GM12878 (cell line): ENCODE results near the gene EXOC4. TPM values are rescaled to one million over a fixed set of nuclear protein-coding genes. Genes with fewer than 3 reads are reported as not detected.

ENCODE experiments used
- ATAC-seq: fragments of 200-7000 bp; cut with Tn5 transposase; 3 replicates; pipeline ENCODE4 v1.9.1; 2020; ENCODE audit warnings: mild to moderate bottlenecking, moderate library complexity
- BruUV-seq: library from RNA; stranded (reverse); fragments of 400-500 nt; replicated peaks from 2 replicates; lab custom pipeline; 2021; lab: Mats Ljungman, UMichigan
- CTCF ChIA-PET: fragments of 300-600 bp; sonication (Branson Sonifier 250); formaldehyde crosslinking; extraction: SDS; loops from one replicate; lab custom pipeline; 2021; ENCODE audit warnings: inconsistent platforms; lab: Yijun Ruan, JAX
- POLR2A ChIA-PET: fragments of 350-600 bp; formaldehyde crosslinking; extraction: SDS; loops from one replicate; lab custom pipeline; 2021; ENCODE audit warnings: inconsistent platforms; lab: Charles Lee
- RAD21 ChIA-PET: fragments of 300-600 bp; sonication (Branson Sonifier 250); formaldehyde crosslinking; loops from one replicate; lab custom pipeline; 2023; ENCODE audit warnings: antibody characterized with exemption; ENCODE audit not compliant: unreplicated experiment; lab: Charles Lee
- SMC1A ChIA-PET: fragments of 300-600 bp; sonication (Branson Sonifier 250); formaldehyde crosslinking; loops from one replicate; lab custom pipeline; 2023; ENCODE audit not compliant: unreplicated experiment, uncharacterized antibody; lab: Charles Lee
- DNase-seq: peaks from one replicate; pipeline ENCODE4 v3.0.0-alpha.2; 2011; ENCODE audit warnings: low read depth, low spot score
- FAIRE-seq: peaks from 3 replicates; lab custom pipeline; 2011; peaks lifted over from hg19 to GRCh38; lab: Jason Lieb, UNC
- H2AFZ ChIP-seq: 2 replicates; pipeline ENCODE4 v1.6.0; 2011; ENCODE audit warnings: low read depth, low read length, control low read depth; ENCODE audit not compliant: control insufficient read depth
- H3K27ac ChIP-seq: 2 replicates; pipeline ENCODE4 v1.5.1; 2011; ENCODE audit warnings: control low read depth; ENCODE audit not compliant: control insufficient read depth, insufficient read depth
- H3K27me3 ChIP-seq, 2 experiments: replicated peaks in 1 of 2; 2 replicates each; pipeline versions ENCODE4 v1.6.0 to v1.6.1; 2011; ENCODE audit warnings: low read length in 1 of 2; ENCODE audit not compliant: control insufficient read depth in 2 of 2, insufficient read depth in 2 of 2
- H3K36me3 ChIP-seq, 2 experiments: 2 replicates each; pipeline ENCODE4 v1.5.1; 2011; ENCODE audit warnings: low read length in 1 of 2; ENCODE audit not compliant: control insufficient read depth in 2 of 2, insufficient read depth in 2 of 2
- H3K4me1 ChIP-seq: 2 replicates; pipeline ENCODE4 v1.6.1; 2011; ENCODE audit warnings: mild to moderate bottlenecking, low read length, moderate library complexity, mixed read lengths; ENCODE audit not compliant: control insufficient read depth, insufficient read depth
- H3K4me2 ChIP-seq: 2 replicates; pipeline ENCODE4 v1.6.0; 2011; ENCODE audit warnings: control low read depth; ENCODE audit not compliant: control insufficient read depth, insufficient read depth
- H3K4me3 ChIP-seq: fragments of 200-600 bp; sonication (generic); 2 replicates; pipeline ENCODE4 v1.5.1; 2016
- H3K79me2 ChIP-seq: 2 replicates; pipeline ENCODE4 v1.6.0; 2011; ENCODE audit warnings: low read length; ENCODE audit not compliant: control insufficient read depth, insufficient read depth
- H3K9ac ChIP-seq: 2 replicates; pipeline ENCODE4 v1.8.0; 2011; ENCODE audit warnings: low read length, control low read depth, mixed read lengths; ENCODE audit not compliant: control insufficient read depth, insufficient read depth
- H3K9me3 ChIP-seq: replicated peaks from 3 replicates; pipeline ENCODE4 v1.5.1; 2011; ENCODE audit warnings: mild to moderate bottlenecking, low read length; ENCODE audit not compliant: control insufficient read depth, insufficient read depth
- H4K20me1 ChIP-seq: 2 replicates; pipeline ENCODE4 v1.6.0; 2011; ENCODE audit not compliant: control insufficient read depth, insufficient read depth
- ASH2L ChIP-seq: fragments of 300-600, 200-600 bp; sonication (generic); IDR thresholded peaks from 2 replicates; pipeline ENCODE4 v1.6.1; 2017; ENCODE audit warnings: low read depth, mild to moderate bottlenecking, borderline replicate concordance
- BRCA1 ChIP-seq: IDR thresholded peaks from 2 replicates; pipeline ENCODE4 v1.6.1; 2011; ENCODE audit warnings: low read depth, low read length, improper control_type of control experiment
- EGR1 ChIP-seq, 2 experiments: IDR thresholded peaks; 1 replicate in 1 of 2; 2 replicates in 1 of 2; pipeline ENCODE4 v1.6.1; 2011 to 2012; ENCODE audit warnings: low read depth in 2 of 2, low read length in 2 of 2, borderline replicate concordance in 1 of 2, mild to moderate bottlenecking in 1 of 2, moderate library complexity in 1 of 2
- ESRRA ChIP-seq: IDR thresholded peaks from 2 replicates; pipeline ENCODE4 v1.6.1; 2012; ENCODE audit warnings: mild to moderate bottlenecking, low read length, improper control_type of control experiment
- ETV6 ChIP-seq, 2 experiments: fragments of 450-650 bp in 1 of 2; IDR thresholded peaks in 1 of 2; conservative IDR thresholded peaks in 1 of 2; 2 replicates each; pipeline ENCODE4 v1.6.1; 2014; ENCODE audit warnings: antibody characterized with exemption in 1 of 2, borderline replicate concordance in 1 of 2, low read depth in 1 of 2, mild to moderate bottlenecking in 1 of 2, moderate library complexity in 1 of 2
- IRF4 ChIP-seq: IDR thresholded peaks from 2 replicates; pipeline ENCODE4 v1.6.1; 2011; ENCODE audit warnings: low read depth, low read length
- JUND ChIP-seq: IDR thresholded peaks from 2 replicates; pipeline ENCODE4 v1.6.1; 2012; ENCODE audit warnings: low read depth, mild to moderate bottlenecking, low read length, improper control_type of control experiment, moderate library complexity
- KLF5 ChIP-seq: fragments of 450-650 bp; IDR thresholded peaks from 2 replicates; pipeline ENCODE4 v1.6.1; 2014; ENCODE audit warnings: mild to moderate bottlenecking; ENCODE audit not compliant: partially characterized antibody
- MYC ChIP-seq: IDR thresholded peaks from 2 replicates; pipeline ENCODE4 v1.6.1; 2011; ENCODE audit warnings: mild to moderate bottlenecking, low read length, moderate library complexity, inconsistent platforms; ENCODE audit not compliant: insufficient read depth, insufficient replicate concordance, insufficient read length, severe bottlenecking
- NBN ChIP-seq: fragments of 450-650 bp; IDR thresholded peaks from 2 replicates; pipeline ENCODE4 v1.6.1; 2016
- NR2C2 ChIP-seq: IDR thresholded peaks from 2 replicates; pipeline ENCODE4 v1.6.1; 2011; ENCODE audit warnings: borderline replicate concordance, low read depth; ENCODE audit not compliant: control insufficient read depth, insufficient read length
- NRF1 ChIP-seq: conservative IDR thresholded peaks from 2 replicates; pipeline ENCODE4 v1.6.1; 2011; ENCODE audit warnings: mild to moderate bottlenecking, low read depth, low read length, improper control_type of control experiment
- RAD51 ChIP-seq: fragments of 450-650 bp; IDR thresholded peaks from 2 replicates; pipeline ENCODE4 v1.6.1; 2016; ENCODE audit warnings: moderate library complexity, mild to moderate bottlenecking, inconsistent platforms
- SIX5 ChIP-seq: IDR thresholded peaks from 2 replicates; pipeline ENCODE4 v1.6.1; 2011; ENCODE audit warnings: mild to moderate bottlenecking, low read depth, low read length, moderate library complexity; ENCODE audit not compliant: severe bottlenecking
- USF1 ChIP-seq: IDR thresholded peaks from 2 replicates; pipeline ENCODE4 v1.6.1; 2011; ENCODE audit warnings: borderline replicate concordance, low read depth, mild to moderate bottlenecking, moderate library complexity, mixed read lengths, low read length; ENCODE audit not compliant: insufficient read depth; ENCODE audit errors: extremely low read length
- YBX1 ChIP-seq: fragments of 450-650 bp; IDR thresholded peaks from 2 replicates; pipeline ENCODE4 v1.6.1; 2016; ENCODE audit warnings: antibody characterized with exemption
- YY1 ChIP-seq: IDR thresholded peaks from 2 replicates; pipeline ENCODE4 v1.6.1; 2011; ENCODE audit warnings: low read depth, mild to moderate bottlenecking, low read length
- ZBTB11 ChIP-seq: fragments of 450-650 bp; formaldehyde crosslinking; IDR thresholded peaks from 2 replicates; pipeline ENCODE4 v1.5.0; 2022; ENCODE audit warnings: mild to moderate bottlenecking, missing genetic modification characterization
- ZNF274 ChIP-seq: IDR thresholded peaks from one replicate; pipeline ENCODE4 v1.8.0; 2011; ENCODE audit not compliant: insufficient read length, insufficient read depth
- WGBS: methylation state at CpG from one replicate; pipeline ENCODE4 v1.1.6; 2016; ENCODE audit warnings: low lambda C conversion rate; ENCODE audit not compliant: insufficient replicate concordance, insufficient coverage; ENCODE audit errors: missing lambda C conversion rate; 5-methylcytosine and 5-hydroxymethylcytosine counted together
- in situ Hi-C: fragments of 300-500 bp; cut with MboI; formaldehyde crosslinking; loops from 9 replicates; pipeline ENCODE4 v1.14.3; 2018; ENCODE audit warnings: mixed read lengths
- intact Hi-C: fragments of 100-400 bp; cut with micrococcal nuclease; formaldehyde crosslinking; loops from one replicate; pipeline ENCODE4 v1.14.2; 2022; ENCODE audit not compliant: unreplicated experiment
- polyA plus RNA-seq, 11 experiments: library from polyadenylated mRNA; depleted of rRNA in 4 of 11; unstranded in 6 of 11; stranded (reverse) in 5 of 11; fragments of >200 nt; fragmentation: Nextera tagmentation in 4 of 11; fragmentation: Illumina TruSeq in 1 of 11; extraction: Ambion mirVana in 4 of 11; extraction: Trizol in 1 of 11; gene quantifications; 1 replicate in 1 of 11; 2 replicates in 10 of 11; pipeline versions ENCODE4 v1.2.1 to v1.2.3, GENCODE V29; 2011 to 2016; ENCODE audit warnings: inconsistent platforms in 2 of 11, missing spikeins in 2 of 11, low read depth in 1 of 11
- total RNA-seq, 4 experiments: library from RNA; depleted of rRNA in 3 of 4; stranded (reverse); fragments of >200 nt in 3 of 4; fragmentation: Illumina TruSeq in 1 of 4; extraction: Trizol in 1 of 4; gene quantifications; 2 replicates each; pipeline versions ENCODE4 v1.2.1 to v1.2.3, GENCODE V29; 2013 to 2021

The EXOC4 gene
- total and polyA plus RNA-seq, 10 of the 15 experiments (the other 5 are each of a cell fraction or from before 2014, with no cell fraction given), result 13.2 to 44.5 (median 29.6) TPM

DNA sequence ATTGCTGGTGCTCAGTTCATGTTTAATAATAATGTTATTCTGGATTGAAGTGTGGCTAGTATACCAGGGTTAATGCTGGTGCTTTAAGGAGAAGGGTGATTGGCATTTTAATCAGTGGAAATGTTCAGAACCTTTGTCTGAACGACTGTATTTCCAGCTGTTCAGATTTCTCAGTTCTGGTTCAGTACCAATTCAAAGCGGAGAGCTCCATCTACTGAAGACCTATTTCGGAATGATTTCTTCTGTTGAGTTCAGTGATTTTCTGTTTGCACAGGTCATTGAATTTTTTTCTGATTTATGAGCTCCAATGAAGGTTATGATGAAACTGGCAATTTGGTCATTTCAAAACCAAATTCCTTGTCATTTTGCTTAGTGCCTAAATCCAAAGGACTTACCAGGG, 160.1 kb downstream of the EXOC4 start:
- Histone ChIP-seq H3K9me3 (no peaks in the 10 kb centered on the region), H3K4me3 (no peak overlapping the region), H4K20me1 (no peaks in the 10 kb centered on the region), H3K9ac (no peak overlapping the region), H3K36me3 (no peaks in the 10 kb centered on the region), H2AFZ (no peak overlapping the region), H3K4me1 (no peaks in the 10 kb centered on the region), H3K79me2 (no peaks in the 10 kb centered on the region), H3K4me2 (no peak overlapping the region), H3K27ac (no peak overlapping the region), H3K27me3 (no peaks in the 10 kb centered on the region)
- in situ Hi-C loops (no loop called here), intact Hi-C loops (no loop called here)
- ChIA-PET RAD21 (no interaction called here), CTCF (no interaction called here), SMC1A (interaction anchor here (1.6 to 1.9 kb wide), 2 partner anchors 9 to 17 kb away, joined by 4 to 5 read pairs; no protein-coding TSS in a partner anchor), POLR2A (no interaction called here)
- no peak for DNase-seq
- 99% methylated on average over 3 of the region's 3 CpGs for WGBS
- ATAC-seq, result no peak
- TF ChIP-seq JUND (no peak), KLF5 (no peak), NBN (no peak), YY1 (no peak), ASH2L (no peak), BRCA1 (no peak), ESRRA (no peak), ZBTB11 (CRISPR knock-in tag) (no peak), EGR1 (IDR thresholded peaks at IDR 0.05; ENCODE audit: borderline replicate concordance in 1 of 2, low read depth in 2 of 2, low read length in 2 of 2) (no peak), RAD51 (no peak), ZNF274 (no peak), YBX1 (no peak), ETV6 (conservative IDR thresholded peaks at IDR 0.05 in 1 of 2, IDR thresholded peaks at IDR 0.05 in 1 of 2; ENCODE audit: borderline replicate concordance in 1 of 2, low read depth in 1 of 2) (no peak), SIX5 (no peak), MYC (no peak), NRF1 (no peak), USF1 (no peak), NR2C2 (no peak), IRF4 (no peak)
- FAIRE-seq, result no peak
- no TSS peak for BruUV-seq
